ENCODE data around the gene KSR1.

Gene KSR1

DNA sequence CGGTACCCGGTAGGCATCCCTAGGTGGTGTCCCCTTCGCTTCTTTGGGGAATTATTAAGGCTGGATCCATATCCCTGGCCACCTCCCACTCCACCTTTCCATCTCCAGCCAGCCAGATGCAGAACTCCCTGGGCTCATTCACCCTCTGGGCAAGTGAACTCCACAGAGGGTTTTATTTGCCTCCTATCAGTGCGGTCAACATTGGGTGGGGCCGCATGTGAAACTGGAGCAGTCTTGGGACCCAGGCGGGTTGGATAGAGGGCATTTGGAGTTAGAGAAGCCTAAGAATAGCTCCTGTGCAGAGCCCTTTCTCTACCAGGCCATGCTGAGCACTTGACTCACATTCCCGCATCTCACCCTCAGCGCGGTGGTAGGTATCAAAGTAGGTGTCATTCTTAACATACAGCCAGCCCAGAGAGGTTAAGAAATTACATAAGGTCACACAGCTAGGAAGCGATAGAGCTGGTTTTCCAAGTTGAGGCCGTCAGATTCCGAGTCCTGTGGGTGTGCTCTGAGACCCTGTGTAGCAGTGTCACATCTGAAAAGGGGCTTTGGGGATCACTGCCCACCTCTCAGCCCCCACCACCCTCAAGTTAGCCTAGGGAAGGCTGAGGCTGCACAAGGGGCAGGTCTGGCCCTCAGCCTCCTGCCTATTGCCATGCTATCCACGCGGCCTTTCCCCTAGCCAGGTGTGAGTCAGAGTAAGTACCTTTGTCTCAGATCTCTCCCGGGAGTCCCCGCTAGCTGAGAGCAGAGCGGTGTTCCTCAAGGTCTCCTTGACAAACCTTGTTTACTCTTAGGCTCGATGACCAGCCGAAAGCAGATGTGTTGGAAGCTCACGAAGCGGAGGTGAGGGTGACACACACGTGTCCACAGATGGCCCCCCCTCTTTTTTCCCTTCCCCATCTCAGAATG is 147.9 kb downstream of the KSR1 start:
- Histone ChIP-seq H3K4me1 (ENCODE audit: control insufficient read depth, insufficient read depth, low read length, poor library complexity, severe bottlenecking) (no peaks in the 10 kb centered on the region), H3K4me3 (ENCODE audit: extremely low read depth, insufficient read depth, low read length, poor library complexity, severe bottlenecking) (no peak overlapping the region), H3K36me3 (ENCODE audit: control insufficient read depth, insufficient read depth, low read length) (peaks cover 78% of the 10 kb centered on the region), H3K27ac (ENCODE audit: low read depth, low read length, severe bottlenecking) (no peak overlapping the region), H3K9me3 (ENCODE audit: control insufficient read depth, low read length) (no peaks in the 10 kb centered on the region)
- 89 to 96% methylated on average over 11 to 17 of the region's 22 CpGs for WGBS, 2 experiments (ENCODE audit: insufficient coverage in 2 of 2)

DNA sequence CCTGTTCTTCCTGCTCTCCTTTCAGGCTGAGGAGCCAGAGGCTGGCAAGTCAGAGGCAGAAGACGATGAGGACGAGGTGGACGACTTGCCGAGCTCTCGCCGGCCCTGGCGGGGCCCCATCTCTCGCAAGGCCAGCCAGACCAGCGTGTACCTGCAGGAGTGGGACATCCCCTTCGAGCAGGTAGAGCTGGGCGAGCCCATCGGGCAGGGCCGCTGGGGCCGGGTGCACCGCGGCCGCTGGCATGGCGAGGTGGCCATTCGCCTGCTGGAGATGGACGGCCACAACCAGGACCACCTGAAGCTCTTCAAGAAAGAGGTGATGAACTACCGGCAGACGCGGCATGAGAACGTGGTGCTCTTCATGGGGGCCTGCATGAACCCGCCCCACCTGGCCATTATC is 149.2 kb downstream of the KSR1 start:
- 92 to 93% methylated on average over 23 to 25 of the region's 25 CpGs for whole genome bisulfite sequencing, 2 experiments (ENCODE audit: insufficient coverage in 2 of 2)
- no peaks in the 10 kb centered on the region for H3K9me3 ChIP-seq (ENCODE audit: control insufficient read depth, low read length)

DNA sequence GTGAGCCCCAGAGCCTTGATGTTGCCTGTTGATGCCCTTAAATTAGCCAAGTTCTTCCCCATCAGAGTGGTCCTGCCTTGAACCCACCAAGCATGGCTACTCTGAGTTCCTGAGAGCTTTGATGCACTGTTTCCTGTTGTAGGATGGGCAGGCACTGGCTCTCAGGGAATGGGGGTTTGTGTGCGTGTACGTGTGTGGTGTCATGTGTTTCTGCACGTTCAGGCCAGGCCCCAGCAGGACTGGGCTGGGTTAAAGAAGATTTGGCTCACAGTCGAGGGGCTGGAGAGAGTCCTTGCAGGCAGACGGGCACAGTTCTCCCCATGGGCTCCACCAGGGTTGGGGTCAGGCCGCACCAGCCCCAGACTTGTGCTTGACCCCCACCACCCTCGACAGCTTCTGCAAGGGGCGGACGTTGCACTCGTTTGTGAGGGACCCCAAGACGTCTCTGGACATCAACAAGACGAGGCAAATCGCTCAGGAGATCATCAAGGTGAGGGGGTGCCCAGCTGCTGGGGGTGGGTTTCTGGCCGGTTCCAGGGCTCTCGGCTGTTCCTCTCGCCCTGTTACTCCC is 151.4 kb downstream of the KSR1 start:
- Histone ChIP-seq H3K27ac (ENCODE audit: low read depth, low read length, severe bottlenecking) (no peak overlapping the region), H3K4me3 (ENCODE audit: extremely low read depth, insufficient read depth, low read length, poor library complexity, severe bottlenecking) (no peak overlapping the region), H3K36me3 (ENCODE audit: control insufficient read depth, insufficient read depth, low read length) (peaks cover 88% of the 10 kb centered on the region), H3K9me3 (ENCODE audit: control insufficient read depth, low read length) (no peaks in the 10 kb centered on the region), H3K4me1 (ENCODE audit: control insufficient read depth, insufficient read depth, low read length, poor library complexity, severe bottlenecking) (no peaks in the 10 kb centered on the region)
- 96 to 97% methylated on average over 10 to 15 of the region's 16 CpGs for WGBS, 2 experiments (ENCODE audit: insufficient coverage in 2 of 2)

More for the DNA sequence above, 149.2 kb downstream of the KSR1 start:
- no peaks in the 10 kb centered on the region for H3K4me1 ChIP-seq (ENCODE audit: control insufficient read depth, insufficient read depth, low read length, poor library complexity, severe bottlenecking)
- H3K4me3 ChIP-seq (ENCODE audit: extremely low read depth, insufficient read depth, low read length, poor library complexity, severe bottlenecking), result no peak overlapping the region
- no peak overlapping the region for H3K27ac ChIP-seq (ENCODE audit: low read depth, low read length, severe bottlenecking)
- peaks cover 88% of the 10 kb centered on the region for H3K36me3 ChIP-seq (ENCODE audit: control insufficient read depth, insufficient read depth, low read length)

DNA sequence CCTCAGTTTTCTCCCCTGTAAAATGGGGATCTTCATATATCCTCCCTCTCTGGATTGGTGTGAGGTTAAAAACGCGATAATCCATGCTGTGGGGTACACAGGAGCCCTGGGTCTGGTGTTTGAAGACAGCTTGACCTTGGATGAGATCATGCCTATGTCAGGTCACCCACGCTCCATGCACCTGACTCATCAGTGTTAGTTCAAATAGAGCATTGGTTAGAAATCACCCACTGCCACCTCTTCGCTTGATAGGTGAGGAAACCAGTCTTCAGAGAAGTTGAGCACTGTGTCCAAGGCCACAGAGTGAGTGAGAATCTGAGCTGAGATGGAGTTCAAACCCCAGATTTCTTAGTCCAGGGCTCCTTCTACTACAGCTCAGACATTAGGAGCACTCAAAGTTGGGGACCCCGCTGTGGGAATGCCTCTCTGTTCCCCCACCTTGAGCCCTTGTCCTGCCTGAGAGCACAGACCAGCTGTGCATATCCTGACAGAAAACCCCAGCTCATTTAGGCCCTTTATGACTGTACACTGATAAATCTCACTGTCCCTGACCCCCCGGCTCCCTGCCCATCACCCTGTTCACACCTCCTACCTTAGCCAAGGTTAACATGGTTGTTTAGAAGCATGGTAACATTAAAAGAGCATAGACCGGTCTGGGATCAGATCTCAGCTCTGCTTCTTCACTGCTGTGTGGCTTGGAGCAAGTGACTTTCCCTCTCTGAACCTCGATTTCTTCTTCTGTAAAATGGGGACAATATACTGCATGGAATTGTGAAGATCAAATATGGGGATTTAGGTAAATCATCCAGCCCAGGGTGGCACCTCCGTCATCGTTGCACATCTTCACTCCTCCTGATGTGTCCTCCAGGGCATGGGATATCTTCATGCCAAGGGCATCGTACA is 152.3 kb downstream of the KSR1 start:
- Histone ChIP-seq H3K36me3 (ENCODE audit: control insufficient read depth, insufficient read depth, low read length) (peaks cover 94% of the 10 kb centered on the region), H3K4me1 (ENCODE audit: control insufficient read depth, insufficient read depth, low read length, poor library complexity, severe bottlenecking) (no peaks in the 10 kb centered on the region), H3K9me3 (ENCODE audit: control insufficient read depth, low read length) (no peaks in the 10 kb centered on the region), H3K27ac (ENCODE audit: low read depth, low read length, severe bottlenecking) (no peak overlapping the region), H3K4me3 (ENCODE audit: extremely low read depth, insufficient read depth, low read length, poor library complexity, severe bottlenecking) (no peak overlapping the region)
- WGBS, 2 experiments (ENCODE audit: insufficient coverage in 2 of 2), result 89 to 90% methylated on average over 7 to 8 of the region's 11 CpGs

DNA sequence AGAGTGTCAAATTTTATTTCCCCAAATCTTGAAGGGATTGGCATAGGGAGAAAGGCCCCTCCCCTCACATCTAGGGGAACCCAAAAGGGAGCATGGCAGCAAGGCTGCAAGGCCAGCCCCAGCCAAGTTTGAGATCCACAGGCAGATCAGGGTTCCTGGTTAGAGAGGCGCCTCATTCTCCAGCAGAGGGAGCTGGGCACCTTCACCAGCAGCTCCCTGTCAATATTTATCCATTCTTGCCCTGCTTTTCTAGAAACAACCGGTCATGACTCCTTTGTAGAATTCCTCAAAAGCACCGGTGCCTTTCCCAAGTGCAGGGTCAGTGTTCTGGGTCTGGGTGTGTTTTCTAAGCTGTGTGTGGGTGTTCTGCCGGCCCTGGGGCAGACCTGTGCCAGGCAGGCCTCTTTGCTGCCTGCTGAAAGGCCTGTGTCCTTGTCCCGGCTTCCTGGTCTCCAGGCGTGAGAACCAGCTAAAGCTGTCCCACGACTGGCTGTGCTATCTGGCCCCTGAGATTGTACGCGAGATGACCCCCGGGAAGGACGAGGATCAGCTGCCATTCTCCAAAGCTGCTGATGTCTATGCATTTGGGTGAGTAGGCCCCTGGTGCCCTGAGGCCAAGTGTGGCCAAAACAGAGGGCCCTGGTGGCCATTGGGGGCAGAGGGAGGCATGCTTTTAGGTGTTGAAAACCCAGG is 153.5 kb downstream of the KSR1 start:
- WGBS, 2 experiments (ENCODE audit: insufficient coverage in 2 of 2), result 88% methylated on average over 10 to 11 of the region's 11 CpGs
- H3K36me3 ChIP-seq (ENCODE audit: control insufficient read depth, insufficient read depth, low read length), result peaks cover 94% of the 10 kb centered on the region
- no peak overlapping the region for H3K4me3 ChIP-seq (ENCODE audit: extremely low read depth, insufficient read depth, low read length, poor library complexity, severe bottlenecking)
- H3K27ac ChIP-seq (ENCODE audit: low read depth, low read length, severe bottlenecking), result no peak overlapping the region
- no peaks in the 10 kb centered on the region for H3K9me3 ChIP-seq (ENCODE audit: control insufficient read depth, low read length)
- no peaks in the 10 kb centered on the region for H3K4me1 ChIP-seq (ENCODE audit: control insufficient read depth, insufficient read depth, low read length, poor library complexity, severe bottlenecking)

DNA sequence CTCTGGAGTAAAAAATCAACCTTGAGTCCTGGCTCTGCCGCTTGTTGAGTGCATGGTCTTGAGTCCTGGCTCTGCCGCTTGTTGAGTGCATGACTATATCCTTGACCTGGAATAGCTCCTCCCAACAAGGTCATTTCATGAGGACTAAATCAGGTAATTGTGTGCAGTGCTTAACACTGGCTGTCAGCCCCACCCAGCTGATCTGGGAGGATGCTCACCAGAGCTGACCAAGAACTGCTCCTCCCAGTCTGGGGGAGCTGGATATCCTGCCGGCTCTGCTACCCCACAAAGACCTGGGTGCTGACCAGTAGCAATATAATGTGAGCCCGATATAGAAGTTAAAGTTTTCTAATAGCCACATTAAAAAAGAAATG is 154.0 kb downstream of the KSR1 start:
- no peak overlapping the region for H3K4me3 ChIP-seq (ENCODE audit: extremely low read depth, insufficient read depth, low read length, poor library complexity, severe bottlenecking)
- no peaks in the 10 kb centered on the region for H3K4me1 ChIP-seq (ENCODE audit: control insufficient read depth, insufficient read depth, low read length, poor library complexity, severe bottlenecking)
- peaks cover 94% of the 10 kb centered on the region for H3K36me3 ChIP-seq (ENCODE audit: control insufficient read depth, insufficient read depth, low read length)
- WGBS, 2 experiments (ENCODE audit: insufficient coverage in 2 of 2), result 93 to 100% methylated on average over 2 to 3 of the region's 4 CpGs
- H3K9me3 ChIP-seq (ENCODE audit: control insufficient read depth, low read length), result no peaks in the 10 kb centered on the region
- no peak overlapping the region for H3K27ac ChIP-seq (ENCODE audit: low read depth, low read length, severe bottlenecking)

DNA sequence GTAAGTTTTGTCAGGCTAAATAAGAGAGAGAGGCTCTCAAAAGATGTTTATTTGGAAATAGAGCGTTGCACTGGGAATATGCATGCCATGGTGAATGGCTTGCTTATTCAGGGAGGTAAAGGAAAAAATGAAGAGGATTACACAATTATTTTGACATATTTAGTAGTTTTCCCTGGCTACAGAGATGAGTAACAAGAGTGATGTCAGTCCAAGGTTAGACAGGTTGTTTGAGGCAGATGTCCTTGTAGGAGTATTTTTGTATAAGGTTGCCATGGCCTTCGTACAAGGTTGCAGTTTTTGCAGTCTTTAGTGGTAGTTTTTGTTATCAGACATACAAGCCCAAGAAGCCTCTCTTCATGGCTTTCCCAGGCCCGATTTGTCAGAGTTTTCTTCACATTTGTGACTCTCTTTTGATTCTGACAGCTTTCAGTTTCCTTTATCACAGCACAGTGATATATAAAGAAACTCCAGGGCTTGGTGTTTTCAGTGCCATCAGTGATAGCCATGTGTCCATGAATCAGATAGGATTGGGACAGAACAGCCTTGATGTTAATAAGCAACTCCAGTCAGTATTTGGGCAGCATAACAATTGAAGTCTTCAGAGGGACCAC is 156.0 kb downstream of the KSR1 start:
- H3K4me3 ChIP-seq (ENCODE audit: extremely low read depth, insufficient read depth, low read length, poor library complexity, severe bottlenecking), result no peak overlapping the region
- peaks cover 93% of the 10 kb centered on the region for H3K36me3 ChIP-seq (ENCODE audit: control insufficient read depth, insufficient read depth, low read length)
- H3K27ac ChIP-seq (ENCODE audit: low read depth, low read length, severe bottlenecking), result no peak overlapping the region
- 79 to 96% methylated on average over 2 of the region's 3 CpGs for WGBS, 2 experiments (ENCODE audit: insufficient coverage in 2 of 2)
- H3K9me3 ChIP-seq (ENCODE audit: control insufficient read depth, low read length), result no peaks in the 10 kb centered on the region
- no peaks in the 10 kb centered on the region for H3K4me1 ChIP-seq (ENCODE audit: control insufficient read depth, insufficient read depth, low read length, poor library complexity, severe bottlenecking)

DNA sequence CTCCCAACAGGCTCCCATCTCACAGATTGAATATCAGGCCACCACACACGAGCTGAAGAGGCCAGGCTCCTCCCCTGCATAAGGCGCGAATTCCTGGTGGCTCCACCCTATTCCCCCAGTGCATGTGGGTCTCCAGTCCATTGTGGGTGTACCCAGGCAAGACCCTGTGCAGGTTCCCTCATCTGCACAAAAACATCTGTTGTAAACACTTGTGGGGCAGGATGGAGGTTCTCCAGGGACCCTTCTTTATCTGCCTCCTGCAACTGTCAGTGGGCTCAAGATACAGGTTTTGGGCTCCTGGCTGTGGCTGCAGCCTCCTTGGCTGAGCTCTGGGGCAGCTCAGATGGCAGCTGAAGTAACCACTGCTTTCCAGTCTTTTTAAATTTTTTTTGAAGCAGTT is 157.2 kb downstream of the KSR1 start:
- no peaks in the 10 kb centered on the region for H3K4me1 ChIP-seq (ENCODE audit: control insufficient read depth, insufficient read depth, low read length, poor library complexity, severe bottlenecking)
- 89 to 100% methylated on average over 2 to 3 of the region's 3 CpGs for WGBS, 2 experiments (ENCODE audit: insufficient coverage in 2 of 2)
- H3K27ac ChIP-seq (ENCODE audit: low read depth, low read length, severe bottlenecking), result no peak overlapping the region
- no peaks in the 10 kb centered on the region for H3K9me3 ChIP-seq (ENCODE audit: control insufficient read depth, low read length)
- H3K36me3 ChIP-seq (ENCODE audit: control insufficient read depth, insufficient read depth, low read length), result peaks cover 93% of the 10 kb centered on the region
- H3K4me3 ChIP-seq (ENCODE audit: extremely low read depth, insufficient read depth, low read length, poor library complexity, severe bottlenecking), result no peak overlapping the region

DNA sequence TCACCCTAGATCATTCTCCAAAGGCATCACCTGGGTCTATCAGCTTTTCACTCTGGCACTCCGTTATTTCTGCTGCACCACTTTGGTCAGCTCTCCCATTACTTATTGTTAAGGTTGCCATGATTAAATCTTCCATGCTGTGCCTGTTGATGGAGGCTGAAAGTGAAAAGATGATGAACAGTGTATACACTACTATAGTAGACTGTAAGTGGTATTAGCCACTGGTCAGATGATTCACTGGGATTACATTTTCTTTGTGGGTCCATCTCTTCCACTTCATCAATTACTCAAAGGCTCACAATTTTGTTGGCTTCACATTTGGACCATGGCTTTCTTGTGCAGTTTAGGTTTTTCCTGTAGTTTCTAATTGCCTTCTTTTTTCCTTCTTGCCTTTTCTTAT is 158.9 kb downstream of the KSR1 start:
- peaks cover 86% of the 10 kb centered on the region for H3K36me3 ChIP-seq (ENCODE audit: control insufficient read depth, insufficient read depth, low read length)
- no peaks in the 10 kb centered on the region for H3K9me3 ChIP-seq (ENCODE audit: control insufficient read depth, low read length)
- 100% methylated on average over 1 of the region's 1 CpG for WGBS, 2 experiments (ENCODE audit: insufficient coverage in 2 of 2)
- H3K4me1 ChIP-seq (ENCODE audit: control insufficient read depth, insufficient read depth, low read length, poor library complexity, severe bottlenecking), result no peaks in the 10 kb centered on the region
- H3K4me3 ChIP-seq (ENCODE audit: extremely low read depth, insufficient read depth, low read length, poor library complexity, severe bottlenecking), result no peak overlapping the region
- H3K27ac ChIP-seq (ENCODE audit: low read depth, low read length, severe bottlenecking), result no peak overlapping the region

DNA sequence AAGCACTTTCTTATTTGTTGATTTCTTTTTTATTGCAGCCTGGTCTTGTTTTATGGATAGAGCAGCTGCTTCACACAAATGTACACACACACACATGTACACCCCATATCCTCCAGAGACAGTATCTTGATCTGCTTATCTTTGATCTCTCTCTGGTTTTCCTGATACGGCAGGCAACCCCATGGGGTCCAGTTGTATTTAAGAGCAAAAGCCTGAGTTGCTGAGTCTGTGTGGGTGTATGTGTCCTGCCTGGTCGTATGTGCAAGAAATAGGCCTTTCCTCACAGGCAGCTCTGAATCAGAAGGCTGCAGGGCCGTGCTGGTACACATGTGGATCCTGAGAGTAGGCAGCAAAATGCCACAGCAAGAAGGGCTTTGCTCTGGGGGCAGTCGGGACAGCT is 160.2 kb downstream of the KSR1 start:
- no peaks in the 10 kb centered on the region for H3K9me3 ChIP-seq (ENCODE audit: control insufficient read depth, low read length)
- WGBS, 2 experiments (ENCODE audit: insufficient coverage in 2 of 2), result 90 to 91% methylated on average over 3 to 4 of the region's 4 CpGs
- peaks cover 86% of the 10 kb centered on the region for H3K36me3 ChIP-seq (ENCODE audit: control insufficient read depth, insufficient read depth, low read length)
- no peak overlapping the region for H3K27ac ChIP-seq (ENCODE audit: low read depth, low read length, severe bottlenecking)
- no peaks in the 10 kb centered on the region for H3K4me1 ChIP-seq (ENCODE audit: control insufficient read depth, insufficient read depth, low read length, poor library complexity, severe bottlenecking)
- H3K4me3 ChIP-seq (ENCODE audit: extremely low read depth, insufficient read depth, low read length, poor library complexity, severe bottlenecking), result no peak overlapping the region
